GM23338 (cell line): ENCODE results near the gene SHC4. TPM values are rescaled to one million over a fixed set of nuclear protein-coding genes. Genes with fewer than 3 reads are reported as not detected.

Source experiments
- ATAC-seq: fragments of 200-7000 bp; cut with Tn5 transposase; 3 replicates; pipeline ENCODE4 v1.9.1; 2020
- DNase-seq: peaks from one replicate; pipeline ENCODE4 v3.0.0-alpha.2; 2015; ENCODE audit warnings: low spot score
- H2AFZ ChIP-seq: fragments of 200-600 bp; sonication (generic); 2 replicates; pipeline ENCODE4 v1.8.0; 2016; ENCODE audit warnings: antibody characterized with exemption, mild to moderate bottlenecking, moderate library complexity
- H3F3A ChIP-seq: fragments of 200-600 bp; sonication (generic); replicated peaks from 2 replicates; pipeline ENCODE4 v1.8.0; 2017; ENCODE audit warnings: antibody characterized with exemption, mixed run types, low read depth
- H3K27ac ChIP-seq: fragments of 200-600 bp; sonication (generic); 2 replicates; pipeline ENCODE4 v1.6.1; 2016; ENCODE audit warnings: low read depth
- H3K27me3 ChIP-seq: fragments of 200-600 bp; sonication (generic); 2 replicates; pipeline ENCODE4 v1.8.0; 2016; ENCODE audit warnings: mild to moderate bottlenecking, mixed run types, moderate library complexity; ENCODE audit not compliant: insufficient read depth
- H3K36me3 ChIP-seq: fragments of 200-600 bp; sonication (generic); 2 replicates; pipeline ENCODE4 v1.8.0; 2016; ENCODE audit warnings: mild to moderate bottlenecking; ENCODE audit not compliant: insufficient read depth
- H3K4me1 ChIP-seq: fragments of 200-600 bp; sonication (generic); 2 replicates; pipeline ENCODE4 v1.8.0; 2016; ENCODE audit warnings: mild to moderate bottlenecking, moderate library complexity; ENCODE audit not compliant: insufficient read depth
- H3K4me2 ChIP-seq: fragments of 200-600 bp; sonication (generic); 2 replicates; pipeline ENCODE4 v1.7.1; 2017; ENCODE audit warnings: mixed run types
- H3K4me3 ChIP-seq: fragments of 200-600 bp; sonication (generic); 2 replicates; pipeline ENCODE4 v1.6.1; 2016; ENCODE audit warnings: mixed run types
- H3K79me2 ChIP-seq: fragments of 200-600 bp; sonication (generic); replicated peaks from 2 replicates; pipeline ENCODE4 v1.8.0; 2017; ENCODE audit warnings: mild to moderate bottlenecking; ENCODE audit not compliant: insufficient read depth
- H3K9me2 ChIP-seq: fragments of 200-600 bp; sonication (generic); 2 replicates; pipeline ENCODE4 v1.8.0; 2017; ENCODE audit not compliant: insufficient read depth
- H4K20me1 ChIP-seq: fragments of 200-600 bp; sonication (generic); replicated peaks from 2 replicates; pipeline ENCODE4 v1.8.0; 2017; ENCODE audit warnings: mild to moderate bottlenecking; ENCODE audit not compliant: insufficient read depth
- H3K27ac Mint-ChIP-seq: 2 replicates; pipeline ENCODE4 v1.8.0; 2020; ENCODE audit warnings: inconsistent platforms, mild to moderate bottlenecking, moderate library complexity, mixed read lengths
- H3K27me3 Mint-ChIP-seq: 3 replicates; pipeline ENCODE4 v1.8.0; 2022; ENCODE audit warnings: low read depth, mild to moderate bottlenecking, moderate library complexity, mixed read lengths, inconsistent platforms; ENCODE audit not compliant: insufficient read depth, poor library complexity
- H3K36me3 Mint-ChIP-seq: 3 replicates; pipeline ENCODE4 v1.8.0; 2021; ENCODE audit warnings: low read depth, mild to moderate bottlenecking, inconsistent platforms, moderate library complexity, mixed read lengths
- H3K4me1 Mint-ChIP-seq: 3 replicates; pipeline ENCODE4 v1.8.0; 2020; ENCODE audit warnings: mild to moderate bottlenecking, inconsistent platforms, mixed read lengths
- H3K4me3 Mint-ChIP-seq: 3 replicates; pipeline ENCODE4 v1.8.0; 2021; ENCODE audit warnings: moderate library complexity, mild to moderate bottlenecking, inconsistent platforms, mixed read lengths
- H3K9me3 Mint-ChIP-seq: 3 replicates; pipeline ENCODE4 v1.8.0; 2020; ENCODE audit warnings: moderate library complexity, mild to moderate bottlenecking, inconsistent platforms, mixed read lengths
- CREB1 ChIP-seq: fragments of 250-450 bp; sonication (Bioruptor Pico); IDR thresholded peaks from 2 replicates; pipeline ENCODE4 v1.5.0; 2020; ENCODE audit warnings: low read depth, mild to moderate bottlenecking, moderate library complexity
- CTCF ChIP-seq, 2 experiments: fragments of 200-600 bp in 1 of 2; sonication (generic) in 1 of 2; conservative IDR thresholded peaks; 2 replicates each; pipeline versions ENCODE4 v1.5.1 to v1.6.1; 2016 to 2017; ENCODE audit warnings: antibody characterized with exemption in 2 of 2, low read depth in 2 of 2, mild to moderate bottlenecking in 2 of 2, moderate library complexity in 1 of 2
- JUNB ChIP-seq: IDR thresholded peaks from one replicate; pipeline ENCODE4 v1.6.1; 2016; ENCODE audit warnings: antibody characterized with exemption; ENCODE audit not compliant: unreplicated experiment
- NANOG ChIP-seq: IDR thresholded peaks from 2 replicates; pipeline ENCODE4 v1.6.1; 2016; ENCODE audit warnings: antibody characterized with exemption, borderline replicate concordance
- STAT1 ChIP-seq: IDR thresholded peaks from one replicate; pipeline ENCODE4 v1.6.1; 2016; ENCODE audit warnings: antibody characterized with exemption; ENCODE audit not compliant: unreplicated experiment
- ZNF114 ChIP-seq: fragments of 250-450 bp; sonication (Bioruptor Pico); IDR thresholded peaks from 2 replicates; pipeline ENCODE4 v1.5.0; 2020; ENCODE audit warnings: mild to moderate bottlenecking, moderate library complexity
- ZNF331 ChIP-seq: fragments of 250-450 bp; sonication (Bioruptor Pico); IDR thresholded peaks from 2 replicates; pipeline ENCODE4 v1.5.0; 2020; ENCODE audit warnings: low read depth, mild to moderate bottlenecking, moderate library complexity
- ZNF462 ChIP-seq: fragments of 250-450 bp; sonication (Bioruptor Pico); IDR thresholded peaks from 2 replicates; pipeline ENCODE4 v1.5.0; 2020; ENCODE audit warnings: mild to moderate bottlenecking, moderate library complexity
- polyA plus RNA-seq: library from polyadenylated mRNA; unstranded; fragments of >200 nt; fragmentation: Nextera tagmentation; extraction: Ambion mirVana; gene quantifications from 2 replicates; pipeline ENCODE4 v1.2.1, GENCODE V29; 2016
- total RNA-seq: library from RNA; depleted of rRNA; stranded (reverse); fragments of >200 nt; shearing (Covaris generic); gene quantifications from 2 replicates; pipeline ENCODE4 v1.2.3, GENCODE V29; 2014
- TF ChIP-seq, protein P1 (sequence below): IDR thresholded peaks from 2 replicates; pipeline ENCODE4 v1.6.1; 2016; ENCODE audit warnings: antibody characterized with exemption

SHC4 gene
- total and polyA plus RNA-seq, 2 experiments from 2014 or later, result 0.21 to 0.32 TPM

- H3K79me2 ChIP-seq, result no peaks in the 10 kb centered on the region
- Mint-ChIP-seq H3K27me3 (peaks cover 27% of the 10 kb centered on the region), H3K4me1 (peaks cover 12% of the 10 kb centered on the region; the same call in 2 of the 3 replicates), H3K27ac (no peak overlapping the region), H3K4me3 (no peak overlapping the region), H3K9me3 (no peaks in the 10 kb centered on the region), H3K36me3 (no peaks in the 10 kb centered on the region)
- no peak for ATAC-seq
- no peaks in the 10 kb centered on the region for H3K36me3 ChIP-seq
- DNase-seq, result no peak
- no peak overlapping the region for H3K27ac ChIP-seq
- peaks cover 31% of the 10 kb centered on the region for H3K27me3 ChIP-seq
- H3K4me2 ChIP-seq, result 0 out of 2 replicates have a peak overlapping the region, but pooled peaks have one; percentile 72
- H4K20me1 ChIP-seq, result no peaks in the 10 kb centered on the region
- H3K9me2 ChIP-seq, result no peaks in the 10 kb centered on the region
- TF ChIP-seq JUNB, result no peak
- TF ChIP-seq, protein P1, sequence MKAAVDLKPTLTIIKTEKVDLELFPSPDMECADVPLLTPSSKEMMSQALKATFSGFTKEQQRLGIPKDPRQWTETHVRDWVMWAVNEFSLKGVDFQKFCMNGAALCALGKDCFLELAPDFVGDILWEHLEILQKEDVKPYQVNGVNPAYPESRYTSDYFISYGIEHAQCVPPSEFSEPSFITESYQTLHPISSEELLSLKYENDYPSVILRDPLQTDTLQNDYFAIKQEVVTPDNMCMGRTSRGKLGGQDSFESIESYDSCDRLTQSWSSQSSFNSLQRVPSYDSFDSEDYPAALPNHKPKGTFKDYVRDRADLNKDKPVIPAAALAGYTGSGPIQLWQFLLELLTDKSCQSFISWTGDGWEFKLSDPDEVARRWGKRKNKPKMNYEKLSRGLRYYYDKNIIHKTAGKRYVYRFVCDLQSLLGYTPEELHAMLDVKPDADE, result no peak
- no peak for TF ChIP-seq ZNF114 (CRISPR knock-in tag)
- TF ChIP-seq ZNF331 (CRISPR knock-in tag), result no peak
- no peak for TF ChIP-seq ZNF462 (CRISPR knock-in tag)
- TF ChIP-seq STAT1, result no peak
- TF ChIP-seq CREB1 (CRISPR knock-in tag), result no peak
- no peak for TF ChIP-seq NANOG
- no peak for TF ChIP-seq CTCF (conservative IDR thresholded peaks at IDR 0.05; ENCODE audit: low read depth in 2 of 2)
- H3F3A ChIP-seq, result no peaks in the 10 kb centered on the region
- H3K4me1 ChIP-seq, result peaks cover 6% of the 10 kb centered on the region; the same call in 1 of the 2 replicates
- H3K4me3 ChIP-seq, result no peak overlapping the region
- H2AFZ ChIP-seq, result 0 out of 2 replicates have a peak overlapping the region, but pooled peaks have one; percentile 32
Observed at GRCh38 chr15:48964898-48965297, 1.2 kb upstream of the SHC4 start.
